ENCODE data around the gene MAN2C1.
"Not testable (repeated sequence)": the region's sequence is repeated elsewhere in the genome, so short reads cannot be mapped to it uniquely, and the experiment has no call there.

MAN2C1 gene

GRCh38 chr15:75327491-75327890 is 40.9 kb downstream of the MAN2C1 start:
- TF ChIP-seq CTCF (IDR thresholded peaks at IDR 0.05; ENCODE audit: low read depth, low read length): no peak
- H3K4me3 ChIP-seq (ENCODE audit: low read depth, low read length): no peak overlapping the region

GRCh38 chr15:75327005-75327404 is 41.4 kb downstream of the MAN2C1 start:
- no peak overlapping the region for H3K4me3 ChIP-seq (ENCODE audit: low read depth, low read length)
- TF ChIP-seq CTCF (IDR thresholded peaks at IDR 0.05; ENCODE audit: low read depth, low read length): no peak

- H3K4me3 ChIP-seq (ENCODE audit: low read depth, low read length): no peak overlapping the region
- no peak for TF ChIP-seq CTCF (IDR thresholded peaks at IDR 0.05; ENCODE audit: low read depth, low read length)
These were observed 42.5 kb downstream of the MAN2C1 start for GRCh38 chr15:75325922-75326321.

- H3K4me3 ChIP-seq (ENCODE audit: low read depth, low read length): no peak overlapping the region
- TF ChIP-seq CTCF (IDR thresholded peaks at IDR 0.05; ENCODE audit: low read depth, low read length): no peak
These were observed 46.7 kb downstream of the MAN2C1 start for GRCh38 chr15:75321711-75322110.

- not testable (repeated sequence) for H3K4me3 ChIP-seq (ENCODE audit: low read depth, low read length)
These were observed 49.0 kb downstream of the MAN2C1 start for GRCh38 chr15:75319231-75319897.

- no peak for TF ChIP-seq CTCF (IDR thresholded peaks at IDR 0.05; ENCODE audit: low read depth, low read length)
These were observed 53.7 kb downstream of the MAN2C1 start for GRCh38 chr15:75314552-75315290.

GRCh38 chr15:75313116-75313845 is 55.1 kb downstream of the MAN2C1 start:
- TF ChIP-seq CTCF (IDR thresholded peaks at IDR 0.05; ENCODE audit: low read depth, low read length): no peak

More at GRCh38 chr15:75314552-75315290, 53.7 kb downstream of the MAN2C1 start:
- no peak overlapping the region for H3K4me3 ChIP-seq (ENCODE audit: low read depth, low read length)

GRCh38 chr15:75312548-75312947 is 55.9 kb downstream of the MAN2C1 start:
- not testable (repeated sequence) for H3K4me3 ChIP-seq (ENCODE audit: low read depth, low read length)

More at GRCh38 chr15:75313116-75313845, 55.1 kb downstream of the MAN2C1 start:
- H3K4me3 ChIP-seq (ENCODE audit: low read depth, low read length): no peak overlapping the region

All from WI38 (cell line).